Activated CD4-positive, CD25-positive, alpha-beta regulatory T cell treated with anti-CD3 and anti-CD28 coated beads, Interleukin-2, amount 50 U/mL, for 72 hours (primary cell): ENCODE results near the gene CYP2E1.
"Not testable (repeated sequence)": the region's sequence is repeated elsewhere in the genome, so short reads cannot be mapped to it uniquely, and the experiment has no call there.

Experiments
- DNase-seq: peaks from one replicate; pipeline ENCODE4 v3.0.0; 2021

Gene CYP2E1

GRCh38 chr10:133573460-133573859 is 46.3 kb downstream of the CYP2E1 start:
- not testable (repeated sequence) for DNase-seq

- DNase-seq = not testable (repeated sequence)
Observed at GRCh38 chr10:133577037-133577436, 49.9 kb downstream of the CYP2E1 start.
